Keratinocyte (primary cell): ENCODE measurements around the gene KRT78. TPM values are rescaled to one million over a fixed set of nuclear protein-coding genes. Genes with fewer than 3 reads are reported as not detected.

Source experiments
- DNase-seq: peaks from one replicate; pipeline ENCODE4 v3.0.0-alpha.2; 2011; ENCODE audit warnings: low read depth, missing footprints, low spot score
- FAIRE-seq: peaks from 2 replicates; lab custom pipeline; 2011; peaks lifted over from hg19 to GRCh38; lab: Jason Lieb, UNC
- H2AFZ ChIP-seq: 2 replicates; pipeline ENCODE4 v1.6.0; 2012; ENCODE audit warnings: low read length, control low read depth, inconsistent platforms; ENCODE audit not compliant: control insufficient read depth
- H3K27ac ChIP-seq: 2 replicates; pipeline ENCODE4 v1.5.1; 2011; ENCODE audit warnings: low read length; ENCODE audit not compliant: control insufficient read depth, insufficient read depth
- H3K27me3 ChIP-seq: 3 replicates; pipeline ENCODE4 v1.6.0; 2011; ENCODE audit warnings: low read length; ENCODE audit not compliant: control insufficient read depth, insufficient read depth; ENCODE audit errors: extremely low read depth
- H3K36me3 ChIP-seq, 2 experiments: 2 replicates in 1 of 2; 3 replicates in 1 of 2; pipeline ENCODE4 v1.5.1; 2011; ENCODE audit warnings: low read length in 2 of 2, mild to moderate bottlenecking in 1 of 2; ENCODE audit not compliant: control insufficient read depth in 2 of 2, insufficient read depth in 2 of 2; ENCODE audit errors: extremely low read depth in 1 of 2
- H3K4me1 ChIP-seq: 3 replicates; pipeline ENCODE4 v1.5.1; 2011; ENCODE audit warnings: low read length; ENCODE audit not compliant: control insufficient read depth, insufficient read depth; ENCODE audit errors: extremely low read depth
- H3K4me2 ChIP-seq: 3 replicates; pipeline ENCODE4 v1.6.0; 2011; ENCODE audit warnings: low read depth, low read length; ENCODE audit not compliant: control insufficient read depth, insufficient read depth; ENCODE audit errors: extremely low read depth
- H3K4me3 ChIP-seq, 3 experiments: fragments of 200-600 bp in 1 of 3; sonication (generic) in 1 of 3; 2 replicates in 2 of 3; 3 replicates in 1 of 3; pipeline ENCODE4 v1.5.1; 2011 to 2016; ENCODE audit warnings: low read length in 3 of 3, mild to moderate bottlenecking in 3 of 3, control low read depth in 2 of 3, inconsistent platforms in 1 of 3, low read depth in 1 of 3, mixed read lengths in 1 of 3, mixed run types in 1 of 3, moderate library complexity in 1 of 3; ENCODE audit not compliant: control insufficient read depth in 2 of 3, insufficient read depth in 2 of 3; ENCODE audit errors: extremely low read depth in 1 of 3
- H3K79me2 ChIP-seq: 2 replicates; pipeline ENCODE4 v1.6.0; 2012; ENCODE audit warnings: low read length; ENCODE audit not compliant: control insufficient read depth, insufficient read depth
- H3K9ac ChIP-seq: 3 replicates; pipeline ENCODE4 v1.6.0; 2011; ENCODE audit warnings: low read length; ENCODE audit not compliant: control insufficient read depth, insufficient read depth; ENCODE audit errors: extremely low read depth
- H3K9me1 ChIP-seq: 3 replicates; pipeline ENCODE4 v1.6.0; 2011; ENCODE audit warnings: low read length; ENCODE audit not compliant: control insufficient read depth, insufficient read depth; ENCODE audit errors: extremely low read depth
- H3K9me3 ChIP-seq: 2 replicates; pipeline ENCODE4 v1.5.1; 2012; ENCODE audit warnings: low read depth, low read length; ENCODE audit not compliant: control insufficient read depth
- H4K20me1 ChIP-seq: 3 replicates; pipeline ENCODE4 v1.6.0; 2011; ENCODE audit warnings: low read length; ENCODE audit not compliant: control insufficient read depth, insufficient read depth; ENCODE audit errors: extremely low read depth
- CTCF ChIP-seq, 3 experiments: IDR thresholded peaks in 1 of 3; conservative IDR thresholded peaks in 1 of 3; optimal IDR thresholded peaks in 1 of 3; 2 replicates in 2 of 3; 3 replicates in 1 of 3; pipeline versions ENCODE3 to v1.5.1; 2011; ENCODE audit warnings: low read length in 3 of 3, mild to moderate bottlenecking in 3 of 3, moderate library complexity in 2 of 3, control low read depth in 1 of 3, inconsistent platforms in 1 of 3; ENCODE audit not compliant: insufficient read depth in 2 of 3; ENCODE audit errors: extremely low read depth in 1 of 3
- EZH2 ChIP-seq: IDR thresholded peaks from one replicate; pipeline ENCODE4 v1.6.1; 2012; ENCODE audit warnings: inconsistent platforms, mild to moderate bottlenecking, low read length, moderate library complexity
- dilution Hi-C: fragments of 300-500 bp; cut with MboI; formaldehyde crosslinking; loops from one replicate; pipeline ENCODE4 v1.7.0; 2020; ENCODE audit warnings: low sequenced_read_pairs; ENCODE audit not compliant: extremely low pct_ligation_motif_present
- polyA plus RNA-seq, 5 experiments: library from polyadenylated mRNA; depleted of rRNA in 3 of 5; stranded (reverse) in 3 of 5; stranded (forward) in 1 of 5; unstranded in 1 of 5; fragments of >200 nt; gene quantifications; 1 replicate in 1 of 5; 2 replicates in 3 of 5; 3 replicates in 1 of 5; pipeline versions ENCODE4 v1.2.1 to v1.2.3, GENCODE V29; 2011 to 2012; ENCODE audit warnings: missing spikeins in 2 of 5, low read depth in 1 of 5, low replicate concordance in 1 of 5

KRT78 gene
- polyA plus RNA-seq, 1 donor (not counting 4 experiments of a cell fraction or from before 2014, with no cell fraction given), result 0.96 TPM

- peaks cover 59% of the 10 kb centered on the region for H3K27me3 ChIP-seq
- DNase-seq (no peak), FAIRE-seq (no peak)
- H3K9me3 ChIP-seq, result no peaks in the 10 kb centered on the region
- H3K4me2 ChIP-seq, result no peak overlapping the region
- H3K36me3 ChIP-seq, result no peaks in the 10 kb centered on the region
- H3K9ac ChIP-seq, result no peak overlapping the region
- H3K79me2 ChIP-seq, result no peaks in the 10 kb centered on the region
- H4K20me1 ChIP-seq, result no peaks in the 10 kb centered on the region
- H3K9me1 ChIP-seq, result no peaks in the 10 kb centered on the region
- peaks cover 12% of the 10 kb centered on the region for H3K4me1 ChIP-seq
- dilution Hi-C loops, result no loop called here
- no peak overlapping the region for H3K4me3 ChIP-seq
- H3K27ac ChIP-seq, result no peak overlapping the region
- no peak overlapping the region for H2AFZ ChIP-seq
- TF ChIP-seq CTCF (optimal IDR thresholded peaks at IDR 0.05 in 1 of 3, IDR thresholded peaks at IDR 0.05 in 1 of 3, conservative IDR thresholded peaks at IDR 0.05 in 1 of 3; ENCODE audit: extremely low read depth in 1 of 3, insufficient read depth in 2 of 3, low read length in 3 of 3) (no peak), EZH2 (no peak)
Observed at GRCh38 chr12:52791271-52792184, 57.3 kb downstream of the KRT78 start.

GRCh38 chr12:52790427-52791270 lies 58.1 kb downstream of the KRT78 start:
- peaks cover 61% of the 10 kb centered on the region for H3K27me3 ChIP-seq
- no peaks in the 10 kb centered on the region for H4K20me1 ChIP-seq
- no peak overlapping the region for H3K4me3 ChIP-seq
- TF ChIP-seq EZH2, result no peak
- no peak for TF ChIP-seq CTCF (optimal IDR thresholded peaks at IDR 0.05 in 1 of 3, IDR thresholded peaks at IDR 0.05 in 1 of 3, conservative IDR thresholded peaks at IDR 0.05 in 1 of 3; ENCODE audit: extremely low read depth in 1 of 3, insufficient read depth in 2 of 3, low read length in 3 of 3)
- H3K9ac ChIP-seq, result no peak overlapping the region
- H3K27ac ChIP-seq, result no peak overlapping the region
- H3K4me1 ChIP-seq, result peaks cover 12% of the 10 kb centered on the region
- no peaks in the 10 kb centered on the region for H3K36me3 ChIP-seq
- no peak overlapping the region for H2AFZ ChIP-seq
- DNase-seq (no peak), FAIRE-seq (no peak)
- H3K79me2 ChIP-seq, result no peaks in the 10 kb centered on the region
- dilution Hi-C loops, result no loop called here
- H3K9me3 ChIP-seq, result no peaks in the 10 kb centered on the region
- H3K9me1 ChIP-seq, result no peaks in the 10 kb centered on the region
- H3K4me2 ChIP-seq, result peak overlapping the region; percentile 40
